ENCODE measurements around the gene UACA. TPM values are rescaled to one million over a fixed set of nuclear protein-coding genes. Genes with fewer than 3 reads are reported as not detected.

The UACA gene
- total and polyA plus RNA-seq, 2 of the 8 experiments (the other 6 are each of a cell fraction or from before 2014, with no cell fraction given), result 28.6 to 38.9 TPM

GRCh38 chr15:70802629-70803028 lies 39.3 kb upstream of the UACA start:
- 96% methylated on average over 4 of the region's 4 CpGs; no CpG with 5 or more reads in 1 of the 2 experiments for WGBS, 2 experiments (ENCODE audit: extremely low coverage in 1 of 2, insufficient coverage in 1 of 2, insufficient read length in 1 of 2, insufficient replicate concordance in 2 of 2, low coverage in 1 of 2, low lambda C conversion rate in 2 of 2, missing lambda C conversion rate in 1 of 2)
- H3K27me3 ChIP-seq (replicated peaks in 1 of 4; ENCODE audit: control insufficient read depth in 3 of 4, extremely low read depth in 1 of 4, insufficient read depth in 3 of 4, low read length in 3 of 4), result no peaks in the 10 kb centered on the region
- no peak overlapping the region for H2BK12ac ChIP-seq (ENCODE audit: low read depth, low read length)
- H2BK20ac ChIP-seq (ENCODE audit: low read length), result no peak overlapping the region
- no peak overlapping the region for H3K18ac ChIP-seq (ENCODE audit: extremely low read depth, low read length)
- H3K9me3 ChIP-seq (ENCODE audit: insufficient read depth in 2 of 2, low read depth in 1 of 2, low read length in 1 of 2), result no peaks in the 10 kb centered on the region
- 0 out of 2 replicates have a peak, but pooled peaks cover 3% of the 10 kb centered on the region for H3K23me2 ChIP-seq (ENCODE audit: low read depth, low read length)
- no peak overlapping the region for H3K27ac ChIP-seq (ENCODE audit: low read depth, low read length)
- no peak overlapping the region for H4K5ac ChIP-seq (ENCODE audit: insufficient read length, low read depth, low read length)
- H3K79me2 ChIP-seq (ENCODE audit: control insufficient read depth in 1 of 2, insufficient read depth in 2 of 2, low read length in 2 of 2), result no peaks in the 10 kb centered on the region
- H3K79me1 ChIP-seq (ENCODE audit: low read depth, low read length), result no peaks in the 10 kb centered on the region
- no peak overlapping the region for H3K4ac ChIP-seq (replicated peaks; ENCODE audit: insufficient read length, low read depth, low read length)
- H4K20me1 ChIP-seq (replicated peaks in 1 of 2; ENCODE audit: control insufficient read depth in 1 of 2, insufficient read depth in 2 of 2, low read length in 2 of 2), result no peaks in the 10 kb centered on the region
- H2AFZ ChIP-seq (ENCODE audit: low read length), result no peak overlapping the region
- CTCF ChIA-PET (ENCODE audit: partially characterized antibody), result no interaction called here
- DNase-seq (ENCODE audit: low read depth in 1 of 2, low spot score in 2 of 2), result no peak
- H4K91ac ChIP-seq (replicated peaks; ENCODE audit: insufficient read length, low read length), result no peak overlapping the region
- H3K14ac ChIP-seq (ENCODE audit: insufficient read length), result no peak overlapping the region
- no peak overlapping the region for H2BK120ac ChIP-seq (replicated peaks; ENCODE audit: low read depth, low read length)
- H4K8ac ChIP-seq (ENCODE audit: extremely low read depth, insufficient read depth, low read length), result no peak overlapping the region
- H3K23ac ChIP-seq (ENCODE audit: insufficient read length), result no peak overlapping the region
- no peak overlapping the region for H3K56ac ChIP-seq (replicated peaks; ENCODE audit: insufficient read length, low read depth, low read length)
- no peaks in the 10 kb centered on the region for H3K36me3 ChIP-seq (ENCODE audit: control insufficient read depth in 2 of 4, insufficient read depth in 4 of 4, low read length in 3 of 4)
- no peak overlapping the region for H2BK15ac ChIP-seq (ENCODE audit: low read length)
- no peak overlapping the region for H2AK5ac ChIP-seq (ENCODE audit: low read depth, low read length)
- FAIRE-seq, result no peak
- no peaks in the 10 kb centered on the region for H3K4me1 ChIP-seq (replicated peaks in 1 of 4; ENCODE audit: control insufficient read depth in 3 of 4, insufficient read depth in 4 of 4, low read length in 3 of 4)
- POLR2A ChIA-PET (ENCODE audit: partially characterized antibody), result no interaction called here
- H3K4me3 ChIP-seq (ENCODE audit: extremely low read depth in 1 of 4, insufficient read depth in 2 of 4, low read depth in 3 of 4, low read length in 4 of 4), result no peak overlapping the region
- no peak overlapping the region for H3K4me2 ChIP-seq (ENCODE audit: insufficient read depth in 1 of 2, low read depth in 2 of 2, low read length in 2 of 2)
- H3K9ac ChIP-seq (replicated peaks in 1 of 4; ENCODE audit: extremely low read depth in 1 of 4, low read depth in 3 of 4, low read length in 3 of 4), result no peak overlapping the region
- H2BK5ac ChIP-seq (ENCODE audit: low read depth, low read length), result no peak overlapping the region
- no peak for TF ChIP-seq EGR1 (IDR thresholded peaks at IDR 0.05; ENCODE audit: borderline replicate concordance, low read depth, low read length)
- TF ChIP-seq ATF2 (IDR thresholded peaks at IDR 0.05; ENCODE audit: low read length), result no peak
- no peak for TF ChIP-seq TAF1 (IDR thresholded peaks at IDR 0.05; ENCODE audit: low read depth, low read length)
